GM12874 (cell line): ENCODE data around the gene MIF.

Experiments used
- TF ChIP-seq, protein P1 (sequence below): IDR thresholded peaks from 2 replicates; pipeline ENCODE4 v1.5.1; 2011; ENCODE audit warnings: low read depth, mild to moderate bottlenecking, control low read depth, low read length, moderate library complexity; ENCODE audit not compliant: insufficient read depth

MIF gene

DNA sequence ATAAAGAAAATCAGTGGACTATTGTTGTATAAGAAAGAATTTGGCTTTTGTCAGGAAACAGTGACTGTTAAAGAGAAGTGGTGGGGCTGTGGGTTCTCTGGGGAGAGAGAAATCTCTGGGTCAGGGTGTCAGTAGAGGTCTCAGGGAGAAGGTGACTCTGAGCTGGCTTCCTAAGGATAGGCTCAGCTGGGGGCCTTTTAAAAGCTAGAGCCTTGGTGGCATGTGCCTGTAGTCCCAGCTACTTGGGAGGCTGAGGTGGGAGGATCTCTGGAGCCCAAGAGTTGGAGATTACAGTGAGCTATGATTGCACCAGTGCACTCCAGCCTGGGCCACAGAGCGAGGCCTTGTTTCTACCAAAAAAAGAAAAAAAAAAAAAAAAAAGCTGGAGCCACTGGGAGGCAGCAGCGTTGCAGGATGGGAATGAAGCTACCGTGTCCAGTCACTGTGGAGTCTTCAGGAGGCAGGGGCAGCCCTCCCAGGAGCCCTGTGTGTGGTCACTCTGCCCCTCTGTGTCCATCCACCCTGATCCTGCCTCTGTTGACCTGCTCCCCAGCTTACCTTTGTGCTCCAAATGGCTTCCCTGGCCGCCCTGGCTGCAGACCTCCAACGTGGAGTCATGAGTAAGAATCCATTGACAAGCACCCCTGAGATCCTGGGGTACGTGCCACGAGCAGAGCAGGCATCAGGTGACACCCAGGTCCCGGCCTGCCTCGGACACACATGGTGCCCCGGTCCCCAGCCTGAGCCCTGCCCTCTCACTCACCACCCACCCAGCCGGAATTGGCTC is 5.4 kb upstream of the MIF start:
- TF ChIP-seq, protein P1, sequence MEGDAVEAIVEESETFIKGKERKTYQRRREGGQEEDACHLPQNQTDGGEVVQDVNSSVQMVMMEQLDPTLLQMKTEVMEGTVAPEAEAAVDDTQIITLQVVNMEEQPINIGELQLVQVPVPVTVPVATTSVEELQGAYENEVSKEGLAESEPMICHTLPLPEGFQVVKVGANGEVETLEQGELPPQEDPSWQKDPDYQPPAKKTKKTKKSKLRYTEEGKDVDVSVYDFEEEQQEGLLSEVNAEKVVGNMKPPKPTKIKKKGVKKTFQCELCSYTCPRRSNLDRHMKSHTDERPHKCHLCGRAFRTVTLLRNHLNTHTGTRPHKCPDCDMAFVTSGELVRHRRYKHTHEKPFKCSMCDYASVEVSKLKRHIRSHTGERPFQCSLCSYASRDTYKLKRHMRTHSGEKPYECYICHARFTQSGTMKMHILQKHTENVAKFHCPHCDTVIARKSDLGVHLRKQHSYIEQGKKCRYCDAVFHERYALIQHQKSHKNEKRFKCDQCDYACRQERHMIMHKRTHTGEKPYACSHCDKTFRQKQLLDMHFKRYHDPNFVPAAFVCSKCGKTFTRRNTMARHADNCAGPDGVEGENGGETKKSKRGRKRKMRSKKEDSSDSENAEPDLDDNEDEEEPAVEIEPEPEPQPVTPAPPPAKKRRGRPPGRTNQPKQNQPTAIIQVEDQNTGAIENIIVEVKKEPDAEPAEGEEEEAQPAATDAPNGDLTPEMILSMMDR: 0 out of 2 replicates have a peak, but pooled peaks have one; percentile 2

DNA sequence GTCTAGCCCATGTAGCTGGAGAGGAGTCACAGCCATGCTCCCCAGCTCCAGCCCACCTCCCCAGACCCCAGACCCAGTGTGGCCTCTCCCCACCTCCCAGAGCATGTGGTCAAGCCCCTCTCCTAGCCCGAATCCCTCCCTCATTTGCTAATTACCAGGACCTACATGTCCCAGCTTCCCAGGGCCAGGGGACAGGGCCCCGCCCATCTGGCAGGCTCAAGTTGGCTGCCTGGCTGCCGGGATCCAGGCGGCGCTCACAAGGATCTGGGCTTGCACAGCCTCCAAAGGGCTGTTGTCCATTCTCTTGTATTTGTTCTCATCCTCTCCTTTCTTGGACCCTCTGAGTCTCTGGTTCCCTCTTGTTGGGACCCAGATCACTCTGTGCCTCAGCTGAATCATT is 4.6 kb upstream of the MIF start:
- TF ChIP-seq, protein P1: no peak

DNA sequence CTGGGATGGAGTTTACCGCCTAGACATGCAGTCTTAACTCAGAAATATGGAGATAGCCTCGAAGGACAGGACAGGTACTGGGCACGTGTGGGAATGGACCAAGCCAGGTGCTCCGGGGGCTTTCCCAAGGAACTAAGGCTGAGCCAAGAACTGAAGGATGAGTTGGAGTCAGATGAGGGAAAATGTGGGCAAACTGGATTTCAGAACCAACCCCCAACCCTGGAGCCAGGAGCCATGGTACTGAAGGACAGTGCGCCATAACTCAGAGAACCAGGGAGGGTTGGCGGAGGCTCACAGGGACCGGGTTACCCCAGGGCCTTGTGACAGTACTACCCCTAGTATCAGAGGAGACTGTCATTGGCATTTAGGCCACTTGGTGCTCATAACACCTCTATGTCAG is 2.5 kb upstream of the MIF start:
- TF ChIP-seq, protein P1: no peak

DNA sequence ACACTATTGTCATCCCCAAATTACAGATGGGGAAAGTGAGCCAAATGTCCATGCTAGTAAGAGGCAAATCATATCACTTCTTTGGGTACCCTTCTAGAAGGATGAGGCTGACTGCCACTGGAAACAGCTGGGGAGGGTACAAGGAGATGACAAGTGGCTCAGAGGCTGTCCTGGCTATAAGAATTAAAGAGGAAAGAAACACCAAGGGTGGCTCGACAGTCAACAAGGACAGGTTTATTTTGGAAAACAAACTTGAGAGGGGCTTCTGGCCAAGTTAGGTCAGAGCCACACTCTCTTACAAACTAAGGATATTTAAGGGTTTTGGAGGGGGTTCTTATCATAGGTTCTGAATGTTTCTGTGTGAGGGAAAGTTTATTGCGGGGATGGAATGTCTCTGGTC is 2.1 kb upstream of the MIF start:
- TF ChIP-seq, protein P1: no peak

DNA sequence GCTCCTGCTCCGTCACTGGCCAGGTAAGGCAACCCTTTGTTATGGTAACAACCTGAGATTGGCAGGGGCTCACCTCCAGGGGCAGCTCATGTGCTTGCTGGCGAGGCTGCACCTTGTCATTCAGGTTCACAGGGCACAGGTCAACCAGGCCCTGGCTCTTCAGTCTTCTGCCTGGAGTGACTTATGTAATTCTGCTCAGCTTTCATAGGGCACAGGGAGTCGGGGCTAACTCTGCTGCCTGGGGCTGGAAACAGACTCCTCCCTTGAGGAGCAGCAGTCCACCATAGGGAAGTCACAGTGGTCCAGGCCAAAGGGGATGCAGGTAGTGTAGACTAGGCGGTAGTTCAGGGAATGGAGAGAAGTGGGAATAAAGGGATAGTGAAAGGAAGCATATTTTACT is 1.5 kb upstream of the MIF start:
- TF ChIP-seq, protein P1: no peak

DNA sequence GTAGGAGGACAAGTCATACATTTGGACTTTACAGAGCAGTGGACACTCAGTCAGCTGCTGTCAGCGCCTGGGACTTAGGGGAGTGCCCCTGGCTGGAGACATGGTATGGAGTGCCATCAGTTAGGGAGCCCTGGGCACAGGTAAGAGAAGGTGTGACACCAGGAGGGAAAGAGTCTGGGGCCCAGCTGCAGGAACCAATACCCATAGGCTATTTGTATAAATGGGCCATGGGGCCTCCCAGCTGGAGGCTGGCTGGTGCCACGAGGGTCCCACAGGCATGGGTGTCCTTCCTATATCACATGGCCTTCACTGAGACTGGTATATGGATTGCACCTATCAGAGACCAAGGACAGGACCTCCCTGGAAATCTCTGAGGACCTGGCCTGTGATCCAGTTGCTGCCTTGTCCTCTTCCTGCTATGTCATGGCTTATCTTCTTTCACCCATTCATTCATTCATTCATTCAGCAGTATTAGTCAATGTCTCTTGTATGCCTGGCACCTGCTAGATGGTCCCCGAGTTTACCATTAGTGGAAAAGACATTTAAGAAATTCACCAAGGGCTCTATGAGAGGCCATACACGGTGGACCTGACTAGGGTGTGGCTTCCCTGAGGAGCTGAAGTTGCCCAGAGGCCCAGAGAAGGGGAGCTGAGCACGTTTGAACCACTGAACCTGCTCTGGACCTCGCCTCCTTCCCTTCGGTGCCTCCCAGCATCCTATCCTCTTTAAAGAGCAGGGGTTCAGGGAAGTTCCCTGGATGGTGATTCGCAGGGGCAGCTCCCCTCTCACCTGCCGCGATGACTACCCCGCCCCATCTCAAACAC is 850 bp upstream of the MIF start:
- TF ChIP-seq, protein P1: no peak
